HepG2 (cell line): ENCODE data around the gene ECD. TPM values are rescaled to one million over a fixed set of nuclear protein-coding genes. Genes with fewer than 3 reads are reported as not detected.

Experiments
- AGO2 ChIP-seq: fragments of 200-400 bp; formaldehyde crosslinking; optimal IDR thresholded peaks from 2 replicates; pipeline ENCODE3; 2017; ENCODE audit warnings: mild to moderate bottlenecking, low read depth, low read length, moderate library complexity
- ARNT2 ChIP-seq: sonication (generic); formaldehyde crosslinking; IDR thresholded peaks from 2 replicates; pipeline ENCODE4 v1.8.0; 2022; ENCODE audit warnings: mild to moderate bottlenecking, low read depth, missing genetic modification reagents, moderate library complexity
- CAMTA2 ChIP-seq: sonication (generic); formaldehyde crosslinking; IDR thresholded peaks from 2 replicates; pipeline ENCODE4 v1.4.0; 2020; ENCODE audit warnings: mild to moderate bottlenecking, missing genetic modification reagents, borderline replicate concordance
- CBX2 ChIP-seq, 2 experiments: fragments of 200-600 bp in 1 of 2; sonication (generic); formaldehyde crosslinking in 1 of 2; IDR thresholded peaks; 2 replicates each; pipeline versions ENCODE4 v1.7.0 to v1.8.1; 2018 to 2022; ENCODE audit warnings: low read depth in 2 of 2, low read length in 1 of 2, mild to moderate bottlenecking in 1 of 2, missing genetic modification reagents in 1 of 2
- CENPX ChIP-seq: sonication (generic); formaldehyde crosslinking; IDR thresholded peaks from 2 replicates; pipeline ENCODE4 v1.9.0; 2021; ENCODE audit warnings: mild to moderate bottlenecking, missing genetic modification reagents, moderate library complexity
- CREB1 ChIP-seq, 2 experiments: fragments of 450-650 bp in 1 of 2; IDR thresholded peaks; 2 replicates each; pipeline ENCODE4 v1.6.1; 2016 to 2017; ENCODE audit warnings: control low read depth in 1 of 2, mild to moderate bottlenecking in 1 of 2, missing compliant biosample characterization in 1 of 2, missing genetic modification characterization in 1 of 2
- EZH2 ChIP-seq: conservative IDR thresholded peaks from 2 replicates; pipeline ENCODE4 v1.6.1; 2012; ENCODE audit warnings: mild to moderate bottlenecking, low read depth, low read length, moderate library complexity
- FOSL2 ChIP-seq: sonication (generic); formaldehyde crosslinking; IDR thresholded peaks from 2 replicates; pipeline ENCODE4 v1.4.0; 2020; ENCODE audit warnings: missing genetic modification reagents
- RBAK ChIP-seq: sonication (generic); formaldehyde crosslinking; IDR thresholded peaks from 2 replicates; pipeline ENCODE4 v1.5.1; 2020; ENCODE audit warnings: mild to moderate bottlenecking, missing genetic modification reagents
- YY1 ChIP-seq: IDR thresholded peaks from 2 replicates; pipeline ENCODE4 v1.6.1; 2011; ENCODE audit warnings: low read length, low read depth, moderate library complexity, mild to moderate bottlenecking; ENCODE audit not compliant: insufficient read depth, insufficient replicate concordance
- ZNF343 ChIP-seq: sonication (generic); formaldehyde crosslinking; IDR thresholded peaks from 2 replicates; pipeline ENCODE4 v1.4.0; 2020; ENCODE audit warnings: mild to moderate bottlenecking, missing genetic modification reagents
- ZNF7 ChIP-seq: IDR thresholded peaks from 2 replicates; pipeline ENCODE4 v1.6.1; 2016; ENCODE audit warnings: missing biosample characterization, missing genetic modification reagents
- ZNF724P ChIP-seq: sonication (generic); formaldehyde crosslinking; IDR thresholded peaks from 2 replicates; pipeline ENCODE4 v1.8.0; 2022; ENCODE audit warnings: missing genetic modification reagents, borderline replicate concordance
- ZNF850 ChIP-seq: sonication (generic); formaldehyde crosslinking; conservative IDR thresholded peaks from 2 replicates; pipeline ENCODE4 v1.9.0; 2021; ENCODE audit warnings: mild to moderate bottlenecking, missing genetic modification reagents
- ZSCAN22 ChIP-seq: sonication (generic); formaldehyde crosslinking; IDR thresholded peaks from 2 replicates; pipeline ENCODE4 v1.4.0; 2020; ENCODE audit warnings: mild to moderate bottlenecking, missing genetic modification reagents
- polyA plus RNA-seq, 8 experiments: library from polyadenylated mRNA; depleted of rRNA in 3 of 8; stranded (reverse) in 7 of 8; unstranded in 1 of 8; fragments of >200 nt; fragmentation: Illumina TruSeq in 4 of 8; extraction: Trizol in 4 of 8; gene quantifications; 2 replicates each; pipeline versions ENCODE4 v1.2.1 to v1.2.3, GENCODE V29; 2011 to 2016; ENCODE audit warnings: low read depth in 4 of 8, missing spikeins in 1 of 8, mixed read lengths in 1 of 8; ENCODE audit not compliant: insufficient read depth in 1 of 8
- total RNA-seq, 5 experiments: library from RNA; depleted of rRNA; stranded (reverse); fragments of >200 nt; fragmentation: Illumina TruSeq; extraction: Trizol; gene quantifications; 2 replicates each; pipeline ENCODE4 v1.2.3, GENCODE V29; 2016; ENCODE audit warnings: low read depth in 1 of 5
- TF ChIP-seq, protein P1 (sequence below): sonication (generic); formaldehyde crosslinking; IDR thresholded peaks from 2 replicates; pipeline ENCODE4 v1.5.0; 2020; ENCODE audit warnings: missing genetic modification reagents
- TF ChIP-seq, protein P2 (sequence below): sonication (generic); formaldehyde crosslinking; IDR thresholded peaks from 2 replicates; pipeline ENCODE4 v1.8.1; 2023; ENCODE audit warnings: mild to moderate bottlenecking, missing genetic modification reagents, borderline replicate concordance
- TF ChIP-seq, protein P3 (sequence below): sonication (generic); formaldehyde crosslinking; IDR thresholded peaks from 2 replicates; pipeline ENCODE4 v1.4.0; 2020; ENCODE audit warnings: mild to moderate bottlenecking, missing genetic modification reagents
- TF ChIP-seq, protein P4 (sequence below): sonication (generic); formaldehyde crosslinking; IDR thresholded peaks from 2 replicates; pipeline ENCODE4 v1.4.0; 2020; ENCODE audit warnings: missing genetic modification reagents

ECD gene
- total and polyA plus RNA-seq, 2 of the 13 experiments (the other 11 are each of a cell fraction or from before 2014, with no cell fraction given), result 21.5 to 27.6 TPM

GRCh38 chr10:73167783-73168464 is at the start of gene ECD, which contains the start of gene FAM149B1 (continued):
- TF ChIP-seq YY1 (peak; percentile 73), CAMTA2 (peak; percentile 50; the same call in 1 of the 2 replicates), ZSCAN22 (no peak), EZH2 (no peak), CBX2 (IDR thresholded peaks at IDR 0.05; ENCODE audit: low read depth, low read length) (no peak), CBX2 (CRISPR knock-in tag; IDR thresholded peaks at IDR 0.05; ENCODE audit: low read depth) (no peak), CREB1 (IDR thresholded peaks at IDR 0.05) (peak; percentile 99), CREB1 (CRISPR knock-in tag; IDR thresholded peaks at IDR 0.05) (peak; percentile 99), ZNF343 (no peak), AGO2 (peak; percentile 66), CENPX (CRISPR knock-in tag) (no peak), ZNF724P (CRISPR knock-in tag) (peak; percentile 61; the same call in 1 of the 2 replicates), ZNF7 (CRISPR knock-in tag) (no peak), FOSL2 (CRISPR knock-in tag) (peak; percentile 70), ZNF850 (CRISPR knock-in tag) (peak; percentile 80), ARNT2 (CRISPR knock-in tag) (peak; percentile 71; the same call in 1 of the 2 replicates), RBAK (no peak)
- TF ChIP-seq, protein P1, sequence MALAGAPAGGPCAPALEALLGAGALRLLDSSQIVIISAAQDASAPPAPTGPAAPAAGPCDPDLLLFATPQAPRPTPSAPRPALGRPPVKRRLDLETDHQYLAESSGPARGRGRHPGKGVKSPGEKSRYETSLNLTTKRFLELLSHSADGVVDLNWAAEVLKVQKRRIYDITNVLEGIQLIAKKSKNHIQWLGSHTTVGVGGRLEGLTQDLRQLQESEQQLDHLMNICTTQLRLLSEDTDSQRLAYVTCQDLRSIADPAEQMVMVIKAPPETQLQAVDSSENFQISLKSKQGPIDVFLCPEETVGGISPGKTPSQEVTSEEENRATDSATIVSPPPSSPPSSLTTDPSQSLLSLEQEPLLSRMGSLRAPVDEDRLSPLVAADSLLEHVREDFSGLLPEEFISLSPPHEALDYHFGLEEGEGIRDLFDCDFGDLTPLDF (CRISPR knock-in tag), result no peak; the same call in 1 of the 2 replicates
- TF ChIP-seq, protein P2, sequence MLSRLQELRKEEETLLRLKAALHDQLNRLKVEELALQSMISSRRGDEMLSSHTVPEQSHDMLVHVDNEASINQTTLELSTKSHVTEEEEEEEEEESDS (CRISPR knock-in tag), result peak; percentile 78; the same call in 1 of the 2 replicates
- TF ChIP-seq, protein P3, sequence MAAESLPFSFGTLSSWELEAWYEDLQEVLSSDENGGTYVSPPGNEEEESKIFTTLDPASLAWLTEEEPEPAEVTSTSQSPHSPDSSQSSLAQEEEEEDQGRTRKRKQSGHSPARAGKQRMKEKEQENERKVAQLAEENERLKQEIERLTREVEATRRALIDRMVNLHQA (CRISPR knock-in tag), result no peak
- TF ChIP-seq, protein P4, sequence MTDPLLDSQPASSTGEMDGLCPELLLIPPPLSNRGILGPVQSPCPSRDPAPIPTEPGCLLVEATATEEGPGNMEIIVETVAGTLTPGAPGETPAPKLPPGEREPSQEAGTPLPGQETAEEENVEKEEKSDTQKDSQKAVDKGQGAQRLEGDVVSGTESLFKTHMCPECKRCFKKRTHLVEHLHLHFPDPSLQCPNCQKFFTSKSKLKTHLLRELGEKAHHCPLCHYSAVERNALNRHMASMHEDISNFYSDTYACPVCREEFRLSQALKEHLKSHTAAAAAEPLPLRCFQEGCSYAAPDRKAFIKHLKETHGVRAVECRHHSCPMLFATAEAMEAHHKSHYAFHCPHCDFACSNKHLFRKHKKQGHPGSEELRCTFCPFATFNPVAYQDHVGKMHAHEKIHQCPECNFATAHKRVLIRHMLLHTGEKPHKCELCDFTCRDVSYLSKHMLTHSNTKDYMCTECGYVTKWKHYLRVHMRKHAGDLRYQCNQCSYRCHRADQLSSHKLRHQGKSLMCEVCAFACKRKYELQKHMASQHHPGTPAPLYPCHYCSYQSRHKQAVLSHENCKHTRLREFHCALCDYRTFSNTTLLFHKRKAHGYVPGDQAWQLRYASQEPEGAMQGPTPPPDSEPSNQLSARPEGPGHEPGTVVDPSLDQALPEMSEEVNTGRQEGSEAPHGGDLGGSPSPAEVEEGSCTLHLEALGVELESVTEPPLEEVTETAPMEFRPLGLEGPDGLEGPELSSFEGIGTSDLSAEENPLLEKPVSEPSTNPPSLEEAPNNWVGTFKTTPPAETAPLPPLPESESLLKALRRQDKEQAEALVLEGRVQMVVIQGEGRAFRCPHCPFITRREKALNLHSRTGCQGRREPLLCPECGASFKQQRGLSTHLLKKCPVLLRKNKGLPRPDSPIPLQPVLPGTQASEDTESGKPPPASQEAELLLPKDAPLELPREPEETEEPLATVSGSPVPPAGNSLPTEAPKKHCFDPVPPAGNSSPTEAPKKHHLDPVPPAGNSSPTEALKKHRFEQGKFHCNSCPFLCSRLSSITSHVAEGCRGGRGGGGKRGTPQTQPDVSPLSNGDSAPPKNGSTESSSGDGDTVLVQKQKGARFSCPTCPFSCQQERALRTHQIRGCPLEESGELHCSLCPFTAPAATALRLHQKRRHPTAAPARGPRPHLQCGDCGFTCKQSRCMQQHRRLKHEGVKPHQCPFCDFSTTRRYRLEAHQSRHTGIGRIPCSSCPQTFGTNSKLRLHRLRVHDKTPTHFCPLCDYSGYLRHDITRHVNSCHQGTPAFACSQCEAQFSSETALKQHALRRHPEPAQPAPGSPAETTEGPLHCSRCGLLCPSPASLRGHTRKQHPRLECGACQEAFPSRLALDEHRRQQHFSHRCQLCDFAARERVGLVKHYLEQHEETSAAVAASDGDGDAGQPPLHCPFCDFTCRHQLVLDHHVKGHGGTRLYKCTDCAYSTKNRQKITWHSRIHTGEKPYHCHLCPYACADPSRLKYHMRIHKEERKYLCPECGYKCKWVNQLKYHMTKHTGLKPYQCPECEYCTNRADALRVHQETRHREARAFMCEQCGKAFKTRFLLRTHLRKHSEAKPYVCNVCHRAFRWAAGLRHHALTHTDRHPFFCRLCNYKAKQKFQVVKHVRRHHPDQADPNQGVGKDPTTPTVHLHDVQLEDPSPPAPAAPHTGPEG (CRISPR knock-in tag), result peak; percentile 32; the same call in 1 of the 2 replicates
